IMR-90 (cell line): ENCODE results near the gene C1QTNF3. TPM values are rescaled to one million over a fixed set of nuclear protein-coding genes. Genes with fewer than 3 reads are reported as not detected.

ENCODE experiments used
- ATAC-seq: fragments of 200-7000 bp; cut with Tn5 transposase; 2 replicates; pipeline ENCODE4 v1.9.1; 2020; ENCODE audit warnings: low read depth, mild to moderate bottlenecking, moderate library complexity
- BruUV-seq: library from RNA; stranded (reverse); fragments of 400-500 nt; replicated peaks from 2 replicates; lab custom pipeline; 2021; lab: Mats Ljungman, UMichigan
- CTCF ChIA-PET: fragments of 300-600 bp; formaldehyde crosslinking; extraction: SDS; loops from one replicate; lab custom pipeline; 2021; ENCODE audit warnings: antibody characterized with exemption; lab: Yijun Ruan, JAX
- POLR2A ChIA-PET: fragments of 300-600 bp; sonication (Branson Sonifier 250); formaldehyde crosslinking; loops from one replicate; lab custom pipeline; 2022; ENCODE audit warnings: antibody characterized with exemption; ENCODE audit not compliant: unreplicated experiment; lab: Charles Lee
- DNase-seq: peaks from one replicate; pipeline ENCODE4 v3.0.0; 2013
- H2AFZ ChIP-seq: replicated peaks from 2 replicates; pipeline ENCODE3; 2013; ENCODE audit warnings: low read length, mild to moderate bottlenecking; ENCODE audit not compliant: poor library complexity
- H2AK5ac ChIP-seq: 2 replicates; pipeline ENCODE4 v1.6.1; 2013; ENCODE audit warnings: low read depth, low read length, inconsistent platforms
- H2AK9ac ChIP-seq: replicated peaks from 2 replicates; pipeline ENCODE3; 2013; ENCODE audit warnings: mild to moderate bottlenecking, low read depth, low read length, moderate library complexity; ENCODE audit not compliant: poor library complexity
- H2BK120ac ChIP-seq: 2 replicates; pipeline ENCODE4 v1.6.1; 2013; ENCODE audit warnings: low read depth, low read length, inconsistent platforms
- H2BK15ac ChIP-seq: 3 replicates; pipeline ENCODE4 v1.6.1; 2013; ENCODE audit warnings: low read depth, low read length, inconsistent platforms
- H2BK20ac ChIP-seq: 2 replicates; pipeline ENCODE4 v1.6.1; 2013; ENCODE audit warnings: low read depth, mild to moderate bottlenecking, inconsistent platforms, low read length, moderate library complexity
- H2BK5ac ChIP-seq: 2 replicates; pipeline ENCODE4 v1.6.1; 2013; ENCODE audit warnings: mild to moderate bottlenecking, low read depth, low read length, inconsistent platforms; ENCODE audit not compliant: poor library complexity, severe bottlenecking
- H3K14ac ChIP-seq: replicated peaks from 2 replicates; pipeline ENCODE4 v1.6.1; 2013; ENCODE audit warnings: low read depth, low read length, inconsistent platforms
- H3K18ac ChIP-seq: 2 replicates; pipeline ENCODE4 v1.6.1; 2013; ENCODE audit warnings: low read depth, low read length, control low read depth
- H3K23ac ChIP-seq: 2 replicates; pipeline ENCODE4 v1.6.1; 2013; ENCODE audit warnings: low read depth, low read length, inconsistent platforms
- H3K27ac ChIP-seq: 2 replicates; pipeline ENCODE4 v1.5.1; 2013; ENCODE audit warnings: mild to moderate bottlenecking, control low read depth, low read length; ENCODE audit not compliant: insufficient read depth
- H3K27me3 ChIP-seq: 2 replicates; pipeline ENCODE4 v1.6.1; 2013; ENCODE audit warnings: low read length; ENCODE audit not compliant: control insufficient read depth, insufficient read depth
- H3K36me3 ChIP-seq: 2 replicates; pipeline ENCODE4 v1.6.1; 2013; ENCODE audit warnings: low read length, mixed read lengths; ENCODE audit not compliant: control insufficient read depth, insufficient read depth
- H3K4ac ChIP-seq: 2 replicates; pipeline ENCODE4 v1.6.1; 2013; ENCODE audit warnings: low read depth, low read length, inconsistent platforms
- H3K4me1 ChIP-seq: 2 replicates; pipeline ENCODE4 v1.6.1; 2013; ENCODE audit warnings: low read length, mixed read lengths; ENCODE audit not compliant: control insufficient read depth, insufficient read depth
- H3K4me2 ChIP-seq: 2 replicates; pipeline ENCODE4 v1.6.1; 2013; ENCODE audit warnings: low read depth, mild to moderate bottlenecking, control low read depth, low read length, moderate library complexity
- H3K4me3 ChIP-seq: 2 replicates; pipeline ENCODE4 v1.5.1; 2013; ENCODE audit warnings: low read depth, mild to moderate bottlenecking, control low read depth, low read length, moderate library complexity; ENCODE audit not compliant: insufficient read depth
- H3K56ac ChIP-seq: 2 replicates; pipeline ENCODE4 v1.6.1; 2013; ENCODE audit warnings: low read length, inconsistent platforms; ENCODE audit not compliant: insufficient read depth; ENCODE audit errors: extremely low read depth
- H3K79me1 ChIP-seq, 2 experiments: 2 replicates each; pipeline ENCODE4 v1.6.1; 2013; ENCODE audit warnings: low read length in 2 of 2, inconsistent platforms in 1 of 2, low read depth in 1 of 2
- H3K9ac ChIP-seq: 2 replicates; pipeline ENCODE4 v1.6.1; 2013; ENCODE audit warnings: low read depth, low read length, control low read depth
- H3K9me1 ChIP-seq: 2 replicates; pipeline ENCODE4 v1.6.1; 2013; ENCODE audit warnings: low read length, inconsistent platforms; ENCODE audit not compliant: insufficient read depth
- H3K9me3 ChIP-seq: 2 replicates; pipeline ENCODE4 v1.6.1; 2013; ENCODE audit warnings: low read length; ENCODE audit not compliant: control insufficient read depth, insufficient read depth
- H4K20me1 ChIP-seq: 2 replicates; pipeline ENCODE4 v1.6.1; 2013; ENCODE audit warnings: low read length, inconsistent platforms; ENCODE audit not compliant: insufficient read depth
- H4K5ac ChIP-seq: 2 replicates; pipeline ENCODE4 v1.6.1; 2013; ENCODE audit warnings: mild to moderate bottlenecking, low read depth, low read length, control low read depth
- H4K8ac ChIP-seq, 2 experiments: 2 replicates each; pipeline ENCODE4 v1.6.1; 2013; ENCODE audit warnings: low read depth in 2 of 2, low read length in 2 of 2, control low read depth in 1 of 2, inconsistent platforms in 1 of 2
- H4K91ac ChIP-seq: 2 replicates; pipeline ENCODE4 v1.6.1; 2013; ENCODE audit warnings: low read depth, low read length, inconsistent platforms; ENCODE audit not compliant: insufficient read depth
- BHLHE40 ChIP-seq: fragments of 150-350 bp; IDR thresholded peaks from 2 replicates; pipeline ENCODE4 v1.6.1; 2016; ENCODE audit warnings: mild to moderate bottlenecking, low read depth, low read length
- CEBPB ChIP-seq: IDR thresholded peaks from 2 replicates; pipeline ENCODE4 v1.6.1; 2012; ENCODE audit warnings: low read depth, low read length, improper control_type of control experiment
- CHD1 ChIP-seq: IDR thresholded peaks from 2 replicates; pipeline ENCODE4 v1.6.1; 2012; ENCODE audit warnings: low read depth, low read length, improper control_type of control experiment
- ELK1 ChIP-seq: fragments of 150-350 bp; IDR thresholded peaks from 2 replicates; pipeline ENCODE4 v1.6.1; 2016; ENCODE audit warnings: low read depth, mild to moderate bottlenecking, low read length, moderate library complexity, borderline replicate concordance
- FOS ChIP-seq: fragments of 150-350 bp; IDR thresholded peaks from 2 replicates; pipeline ENCODE4 v1.6.1; 2016; ENCODE audit warnings: low read depth, low read length
- MAFK ChIP-seq: IDR thresholded peaks from 2 replicates; pipeline ENCODE4 v1.6.1; 2012; ENCODE audit warnings: low read depth, low read length, improper control_type of control experiment
- MAZ ChIP-seq: IDR thresholded peaks from 2 replicates; pipeline ENCODE4 v1.6.1; 2012; ENCODE audit warnings: low read depth, mild to moderate bottlenecking, low read length, improper control_type of control experiment, moderate library complexity, borderline replicate concordance
- NFE2L2 ChIP-seq: fragments of 150-350 bp; IDR thresholded peaks from 2 replicates; pipeline ENCODE4 v1.6.1; 2016; ENCODE audit warnings: low read depth, mild to moderate bottlenecking, low read length
- POLR2A ChIP-seq: IDR thresholded peaks from 2 replicates; pipeline ENCODE4 v1.6.1; 2012; ENCODE audit warnings: mild to moderate bottlenecking, low read depth, low read length
- RAD21 ChIP-seq: IDR thresholded peaks from 2 replicates; pipeline ENCODE4 v1.6.1; 2012; ENCODE audit warnings: low read length, improper control_type of control experiment
- RCOR1 ChIP-seq: IDR thresholded peaks from 2 replicates; pipeline ENCODE4 v1.6.1; 2012; ENCODE audit warnings: mild to moderate bottlenecking, low read length, improper control_type of control experiment; ENCODE audit not compliant: insufficient replicate concordance
- RFX5 ChIP-seq: IDR thresholded peaks from 2 replicates; pipeline ENCODE4 v1.8.0; 2012; ENCODE audit warnings: low read depth, mild to moderate bottlenecking, low read length, moderate library complexity
- SMC3 ChIP-seq: fragments of 150-350 bp; IDR thresholded peaks from 2 replicates; pipeline ENCODE4 v1.6.1; 2016; ENCODE audit warnings: low read depth, mild to moderate bottlenecking, antibody characterized with exemption, low read length, moderate library complexity
- USF2 ChIP-seq: fragments of 150-350 bp; IDR thresholded peaks from 2 replicates; pipeline ENCODE4 v1.6.1; 2017; ENCODE audit warnings: mild to moderate bottlenecking, antibody characterized with exemption, low read length, low read depth
- WGBS, 2 experiments: methylation state at CpG; one replicate each; pipeline versions ENCODE4 v1.1.5 to v1.1.7; 2013; ENCODE audit warnings: missing lambda C conversion rate in 2 of 2; ENCODE audit not compliant: insufficient read length in 1 of 2; ENCODE audit errors: extremely low coverage in 2 of 2; 5-methylcytosine and 5-hydroxymethylcytosine counted together
- dilution Hi-C: fragments of 300-500 bp; cut with HindIII; formaldehyde crosslinking; loops from one replicate; pipeline ENCODE4 v1.14.3; 2018; ENCODE audit warnings: low sequenced_read_pairs; ENCODE audit not compliant: unreplicated experiment
- in situ Hi-C: fragments of 300-500 bp; cut with MboI; formaldehyde crosslinking; loops from 3 replicates; pipeline ENCODE4 v1.14.3; 2019; ENCODE audit warnings: low sequenced_read_pairs, inconsistent platforms, mixed read lengths
- intact Hi-C: fragments of 100-400 bp; cut with micrococcal nuclease; formaldehyde crosslinking; loops from 2 replicates; pipeline ENCODE4 v1.10.0; 2022
- polyA plus RNA-seq, 3 experiments: library from polyadenylated mRNA; depleted of rRNA; stranded (reverse); fragments of >200 nt; gene quantifications; 2 replicates each; pipeline ENCODE4 v1.2.3, GENCODE V29; 2012; ENCODE audit warnings: low replicate concordance in 1 of 3
- total RNA-seq: library from RNA; depleted of rRNA; stranded (reverse); fragments of >200 nt; gene quantifications from 2 replicates; pipeline ENCODE4 v1.2.3, GENCODE V29; 2012
- TF ChIP-seq, protein P1 (sequence below): conservative IDR thresholded peaks from 2 replicates; pipeline ENCODE4 v1.5.1; 2012; ENCODE audit warnings: mild to moderate bottlenecking, low read depth, low read length, improper control_type of control experiment

The C1QTNF3 gene
- total and polyA plus RNA-seq, 2 of the 4 experiments (the other 2 are of a cell fraction) = 1.0 to 1.4 TPM

GRCh38 chr5:34034534-34035327 lies 8.3 kb downstream of the C1QTNF3 start:
- ChIA-PET POLR2A (no interaction called here), CTCF (no interaction called here)
- BruUV-seq = no TSS peak
- Histone ChIP-seq H4K5ac (no peak overlapping the region), H3K79me1 (no peaks in the 10 kb centered on the region), H3K4me1 (no peaks in the 10 kb centered on the region), H3K18ac (no peak overlapping the region), H2BK15ac (no peak overlapping the region), H3K27me3 (no peaks in the 10 kb centered on the region), H4K91ac (no peak overlapping the region), H2BK5ac (no peak overlapping the region), H3K9me3 (no peaks in the 10 kb centered on the region), H3K23ac (no peak overlapping the region), H2AFZ (no peak overlapping the region), H4K20me1 (no peaks in the 10 kb centered on the region), H3K9me1 (no peaks in the 10 kb centered on the region; the same call in 1 of the 2 replicates), H3K4ac (no peak overlapping the region), H4K8ac (no peak overlapping the region), H2AK5ac (no peak overlapping the region), H3K36me3 (no peaks in the 10 kb centered on the region), H3K9ac (no peak overlapping the region), H2AK9ac (no peak overlapping the region), H2BK20ac (no peak overlapping the region), H3K56ac (no peak overlapping the region), H3K4me2 (no peak overlapping the region), H2BK120ac (no peak overlapping the region), H3K4me3 (no peak overlapping the region), H3K14ac (no peak overlapping the region; the same call in 1 of the 2 replicates), H3K27ac (no peak overlapping the region)
- intact Hi-C loops (no loop called here), in situ Hi-C loops (no loop called here), dilution Hi-C loops (no loop called here)
- TF ChIP-seq POLR2A = no peak
- no peak for TF ChIP-seq NFE2L2
- no peak for TF ChIP-seq USF2
- TF ChIP-seq CHD1 = no peak
- no peak for TF ChIP-seq MAFK
- no peak for TF ChIP-seq RAD21
- no peak for TF ChIP-seq BHLHE40
- no peak for TF ChIP-seq ELK1
- TF ChIP-seq RCOR1 = no peak
- no peak for TF ChIP-seq RFX5
- TF ChIP-seq, protein P1, sequence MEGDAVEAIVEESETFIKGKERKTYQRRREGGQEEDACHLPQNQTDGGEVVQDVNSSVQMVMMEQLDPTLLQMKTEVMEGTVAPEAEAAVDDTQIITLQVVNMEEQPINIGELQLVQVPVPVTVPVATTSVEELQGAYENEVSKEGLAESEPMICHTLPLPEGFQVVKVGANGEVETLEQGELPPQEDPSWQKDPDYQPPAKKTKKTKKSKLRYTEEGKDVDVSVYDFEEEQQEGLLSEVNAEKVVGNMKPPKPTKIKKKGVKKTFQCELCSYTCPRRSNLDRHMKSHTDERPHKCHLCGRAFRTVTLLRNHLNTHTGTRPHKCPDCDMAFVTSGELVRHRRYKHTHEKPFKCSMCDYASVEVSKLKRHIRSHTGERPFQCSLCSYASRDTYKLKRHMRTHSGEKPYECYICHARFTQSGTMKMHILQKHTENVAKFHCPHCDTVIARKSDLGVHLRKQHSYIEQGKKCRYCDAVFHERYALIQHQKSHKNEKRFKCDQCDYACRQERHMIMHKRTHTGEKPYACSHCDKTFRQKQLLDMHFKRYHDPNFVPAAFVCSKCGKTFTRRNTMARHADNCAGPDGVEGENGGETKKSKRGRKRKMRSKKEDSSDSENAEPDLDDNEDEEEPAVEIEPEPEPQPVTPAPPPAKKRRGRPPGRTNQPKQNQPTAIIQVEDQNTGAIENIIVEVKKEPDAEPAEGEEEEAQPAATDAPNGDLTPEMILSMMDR = no peak
- TF ChIP-seq SMC3 = no peak
- TF ChIP-seq FOS = no peak
- TF ChIP-seq CEBPB = no peak
- no peak for TF ChIP-seq MAZ
- DNase-seq (no peak), ATAC-seq (no peak)
- WGBS, 2 experiments = no CpG with 5 or more reads among the region's 4 CpGs
